Islet precursor cell (in vitro differentiated cells): ENCODE data around the gene MTFP1.
A peak's percentile ranks its signal among the peaks of the same experiment; 100 is the strongest.
"Not testable (repeated sequence)": the region's sequence is repeated elsewhere in the genome, so short reads cannot be mapped to it uniquely, and the experiment has no call there.

Source experiments
- DNase-seq: peaks from one replicate; pipeline ENCODE4 v3.0.0-alpha.2; 2018

Gene MTFP1

GRCh38 chr22:30426388-30427353 is 1.1 kb downstream of the MTFP1 start:
- peak; percentile 86 for DNase-seq

- DNase-seq = no peak
Measured at GRCh38 chr22:30427871-30428270, 2.3 kb downstream of the MTFP1 start.

DNA sequence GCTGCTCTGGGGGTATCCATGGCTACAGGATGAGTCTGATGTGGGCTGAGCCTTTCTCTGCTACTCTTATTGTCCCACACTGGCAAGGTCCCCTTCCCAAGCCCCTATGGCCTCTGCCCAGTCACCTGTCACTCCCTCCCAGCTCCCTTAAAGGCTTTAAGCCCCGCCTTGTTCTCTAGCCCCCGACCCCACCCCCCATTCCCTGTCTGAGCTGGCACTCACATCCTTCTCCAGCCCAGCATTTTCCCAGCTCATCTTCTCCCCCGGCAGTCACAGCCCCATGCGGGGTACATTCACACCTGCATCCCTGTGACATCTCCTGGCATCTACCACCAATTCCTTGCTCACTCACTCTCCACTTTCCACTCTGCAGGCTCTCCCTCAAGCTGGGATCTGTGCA is 4.3 kb downstream of the MTFP1 start:
- DNase-seq = no peak

DNA sequence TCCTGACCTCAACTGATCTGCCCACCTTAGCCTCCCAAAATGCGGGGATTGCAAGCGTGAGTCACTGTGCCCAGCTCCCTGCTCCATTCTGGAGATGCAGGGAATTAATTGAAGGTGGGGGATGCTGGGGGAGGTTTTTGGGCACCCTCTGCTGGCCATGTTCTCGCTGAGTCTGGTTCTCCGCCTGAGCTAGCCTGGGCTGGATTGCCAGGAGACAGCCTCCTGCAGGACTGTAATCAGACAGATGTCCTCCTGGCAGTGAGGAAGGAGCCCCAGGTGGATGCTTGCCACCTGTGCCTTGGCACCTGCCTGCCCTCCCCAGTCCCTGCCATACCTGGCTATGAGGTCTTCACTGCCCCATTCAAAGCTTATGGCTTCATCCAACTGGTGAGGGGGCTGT is 5.4 kb downstream of the MTFP1 start:
- no peak for DNase-seq

DNA sequence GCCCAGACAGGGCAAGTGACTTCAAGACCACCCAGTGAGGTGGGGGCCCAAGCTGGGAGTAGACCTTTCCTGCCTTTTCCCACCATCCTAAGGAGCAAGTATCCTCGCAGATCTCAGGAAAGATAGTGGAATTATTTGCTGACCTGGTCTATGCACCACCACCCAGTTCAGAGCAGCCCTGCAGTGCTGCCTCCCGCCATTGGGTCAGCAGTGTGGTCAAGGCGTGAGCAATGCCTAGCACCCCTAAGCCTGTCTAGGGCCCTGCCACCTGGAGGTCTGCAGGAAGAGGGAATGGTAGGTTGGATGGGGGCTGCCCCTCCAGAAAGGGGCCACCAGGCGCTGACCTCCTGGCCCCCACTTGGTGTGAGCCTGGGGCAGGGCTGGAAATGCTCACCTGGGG is 6.5 kb downstream of the MTFP1 start:
- DNase-seq = no peak

GRCh38 chr22:30432520-30432919 is 7.0 kb downstream of the MTFP1 start:
- no peak for DNase-seq

DNA sequence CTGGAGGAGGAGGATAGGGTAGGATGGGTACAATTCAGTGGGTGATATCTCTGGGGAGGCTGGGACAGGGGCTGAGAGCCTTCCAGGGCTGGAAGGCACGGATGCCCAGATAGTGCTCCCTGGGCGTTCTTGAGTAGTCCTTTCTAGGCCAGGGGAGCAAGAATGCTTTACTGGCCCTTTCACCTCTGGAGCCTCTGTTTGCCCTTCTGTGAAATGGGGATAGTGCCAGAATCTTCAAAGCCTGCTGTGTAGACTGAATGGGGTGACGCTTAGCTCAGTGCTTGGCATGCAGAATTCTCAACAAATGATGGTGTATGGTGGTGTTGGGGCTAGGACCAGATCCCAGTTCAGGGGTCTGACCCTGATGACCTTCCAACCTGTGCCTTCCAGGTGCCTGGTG is 7.7 kb downstream of the MTFP1 start:
- DNase-seq = no peak

DNA sequence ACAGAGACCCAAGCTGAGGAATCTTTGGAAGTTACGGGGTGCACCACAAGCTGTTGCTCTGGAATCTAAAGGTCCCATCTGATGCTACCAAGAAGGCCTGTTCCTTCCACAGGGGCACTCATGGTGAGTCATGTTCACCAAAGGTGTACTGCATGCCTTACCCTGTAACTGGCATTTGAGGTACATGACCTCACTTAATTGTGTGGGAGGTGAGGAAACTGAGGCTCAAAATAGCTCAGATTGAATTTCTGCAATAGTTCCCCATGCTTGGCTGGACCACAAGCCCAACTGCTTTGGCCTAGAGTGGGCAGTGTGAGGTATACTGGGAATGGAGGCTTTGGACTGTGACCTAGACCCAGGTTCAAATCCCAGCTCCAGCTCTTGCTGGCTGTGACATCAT is 8.2 kb downstream of the MTFP1 start:
- DNase-seq = no peak

- DNase-seq = no peak
Measured at GRCh38 chr22:30434843-30435242, 9.3 kb downstream of the MTFP1 start.

- no peak for DNase-seq
Measured at GRCh38 chr22:30435674-30436126, 10.1 kb downstream of the MTFP1 start.

GRCh38 chr22:30436196-30436595 is 10.6 kb downstream of the MTFP1 start:
- no peak for DNase-seq

- DNase-seq = no peak
Measured at GRCh38 chr22:30438559-30438958, 13.0 kb downstream of the MTFP1 start.

DNA sequence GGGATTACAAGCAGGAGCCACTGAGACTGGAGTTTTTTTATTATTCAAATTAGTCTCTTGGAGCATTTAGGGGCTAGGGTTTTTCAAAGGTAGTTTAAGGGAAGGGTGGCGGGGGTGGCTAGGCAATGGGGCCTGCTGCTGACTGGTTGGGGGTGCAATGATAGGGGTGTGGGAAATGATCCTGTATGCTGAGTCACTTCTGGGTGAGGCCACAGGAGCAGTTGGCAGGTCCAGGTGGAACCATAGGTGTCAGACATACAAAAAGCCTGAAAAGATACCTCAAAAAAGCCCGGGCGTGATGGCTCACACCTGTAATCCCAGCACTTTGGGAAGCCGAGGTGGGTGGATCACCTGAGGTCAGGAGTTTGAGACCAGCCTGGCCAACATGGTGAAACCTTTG is 13.7 kb downstream of the MTFP1 start:
- DNase-seq = no peak

GRCh38 chr22:30439836-30440235 is 14.3 kb downstream of the MTFP1 start:
- DNase-seq = no peak

DNA sequence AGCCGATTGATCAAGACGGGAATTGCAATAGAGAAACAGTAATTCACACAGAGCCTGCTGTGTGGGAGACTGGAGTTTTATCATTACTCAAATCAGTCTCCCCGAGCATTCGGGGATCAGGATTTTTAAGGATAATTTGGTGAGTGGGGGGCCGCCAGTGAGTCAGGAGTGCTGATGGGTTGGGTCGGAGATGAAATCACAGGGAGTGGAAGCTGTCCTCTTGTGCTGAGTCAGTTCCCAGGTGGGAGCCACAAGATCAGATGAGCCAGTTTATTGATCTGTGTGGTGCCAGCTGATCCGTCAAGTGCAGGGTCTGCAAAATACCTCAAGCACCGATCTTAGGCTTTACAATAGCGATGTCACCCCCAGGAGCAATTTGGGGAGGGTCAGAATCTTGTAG is 15.5 kb downstream of the MTFP1 start:
- DNase-seq = no peak

DNA sequence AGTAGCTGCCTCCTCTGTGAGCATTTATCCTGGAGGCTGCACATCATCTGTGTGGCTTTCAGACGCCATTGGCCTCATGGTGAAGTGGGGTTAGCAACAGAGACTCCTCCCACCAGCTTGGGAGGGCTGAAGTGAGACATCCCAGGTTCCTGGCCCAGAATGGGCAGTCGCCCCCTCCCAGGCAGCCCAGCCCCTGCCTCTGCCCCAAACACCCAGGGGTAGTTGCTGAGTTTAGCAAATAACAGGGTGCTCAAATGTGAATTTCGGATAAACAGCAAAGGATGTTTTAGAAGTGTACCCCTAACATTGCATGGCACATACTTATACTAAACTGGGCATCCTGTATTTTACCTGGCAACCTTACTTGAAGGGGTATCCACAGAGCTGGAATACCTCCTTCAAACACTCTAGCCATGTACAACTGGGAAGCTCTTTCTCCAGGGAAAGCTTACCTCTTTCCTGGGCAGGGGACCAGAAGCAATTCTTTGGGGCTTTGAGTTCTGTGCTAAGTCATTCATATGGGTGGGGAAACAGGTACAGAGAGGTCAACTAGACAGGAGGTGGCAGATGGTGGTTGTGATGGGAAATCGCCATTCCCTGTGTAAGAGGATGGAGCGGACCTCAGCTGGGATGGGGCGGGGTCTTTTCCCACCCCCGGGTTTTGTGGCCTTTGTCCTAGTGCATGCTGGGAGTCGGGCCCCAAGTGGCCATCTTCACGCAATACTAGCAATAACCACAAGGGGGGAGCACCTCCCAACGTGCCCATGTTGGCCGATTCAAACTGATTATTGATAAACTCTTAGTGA is 19.3 kb downstream of the MTFP1 start:
- DNase-seq = peak; percentile 80

GRCh38 chr22:30445438-30446145 is 20.0 kb downstream of the MTFP1 start:
- DNase-seq = no peak

GRCh38 chr22:30447656-30448055 is 22.1 kb downstream of the MTFP1 start:
- no peak for DNase-seq

- not testable (repeated sequence) for DNase-seq
Measured at GRCh38 chr22:30451488-30451887, 25.9 kb downstream of the MTFP1 start.

DNA sequence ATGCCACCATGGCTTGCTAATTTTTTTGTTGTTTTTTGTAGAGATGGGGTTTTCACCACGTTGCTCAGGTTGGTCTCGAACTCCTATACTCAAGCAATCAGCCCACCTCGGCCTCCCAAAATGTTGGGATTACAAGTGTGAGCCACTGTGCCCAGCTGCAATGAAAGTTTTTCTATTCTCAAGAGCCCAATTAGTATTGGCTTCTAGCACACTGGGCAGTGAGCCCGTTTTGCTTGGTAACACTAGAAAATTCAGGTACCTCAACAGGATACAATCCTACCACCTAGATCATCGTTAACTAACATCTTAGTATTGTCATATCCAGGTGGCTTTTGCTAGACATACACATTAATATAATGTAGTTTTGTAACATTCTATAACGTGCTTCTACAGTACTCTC is 27.3 kb downstream of the MTFP1 start:
- DNase-seq = no peak

DNA sequence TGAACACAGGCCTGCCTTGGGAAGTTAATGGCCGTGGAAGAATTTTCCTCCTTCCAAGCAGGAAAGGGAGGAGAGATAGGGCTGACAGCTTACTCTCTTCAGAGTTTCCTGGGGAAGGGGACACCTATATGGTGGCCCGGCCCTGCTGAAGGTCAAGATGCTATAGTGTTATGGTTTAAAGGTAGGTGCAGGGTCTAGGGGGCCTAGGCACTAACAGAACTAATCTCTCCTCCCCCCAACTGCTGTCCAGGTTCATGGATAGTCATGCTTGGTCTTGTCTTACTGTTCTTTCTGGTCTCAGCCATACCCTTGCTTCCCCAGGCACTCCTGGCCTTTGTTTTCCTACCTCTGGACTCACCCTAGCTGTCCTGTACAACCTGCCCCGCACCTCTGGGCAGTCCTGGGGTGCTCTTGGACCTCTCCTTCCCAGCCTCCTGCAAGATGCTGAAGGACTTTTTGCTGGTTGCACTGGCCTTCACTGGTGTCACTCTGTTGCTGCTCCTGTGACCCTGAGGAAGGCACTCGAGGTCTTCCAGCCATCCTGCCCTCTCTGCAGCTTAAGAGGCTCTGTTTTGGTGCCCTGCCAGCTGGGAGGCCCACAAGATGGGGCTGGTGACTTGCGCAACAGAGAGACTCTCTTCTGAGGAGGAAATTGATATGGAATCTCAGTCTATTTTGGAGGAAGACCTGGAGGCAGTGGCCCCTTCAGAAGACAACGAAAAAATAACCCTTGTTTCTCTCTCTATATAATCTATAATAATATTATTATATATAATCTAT is 28.4 kb downstream of the MTFP1 start:
- DNase-seq = no peak

DNA sequence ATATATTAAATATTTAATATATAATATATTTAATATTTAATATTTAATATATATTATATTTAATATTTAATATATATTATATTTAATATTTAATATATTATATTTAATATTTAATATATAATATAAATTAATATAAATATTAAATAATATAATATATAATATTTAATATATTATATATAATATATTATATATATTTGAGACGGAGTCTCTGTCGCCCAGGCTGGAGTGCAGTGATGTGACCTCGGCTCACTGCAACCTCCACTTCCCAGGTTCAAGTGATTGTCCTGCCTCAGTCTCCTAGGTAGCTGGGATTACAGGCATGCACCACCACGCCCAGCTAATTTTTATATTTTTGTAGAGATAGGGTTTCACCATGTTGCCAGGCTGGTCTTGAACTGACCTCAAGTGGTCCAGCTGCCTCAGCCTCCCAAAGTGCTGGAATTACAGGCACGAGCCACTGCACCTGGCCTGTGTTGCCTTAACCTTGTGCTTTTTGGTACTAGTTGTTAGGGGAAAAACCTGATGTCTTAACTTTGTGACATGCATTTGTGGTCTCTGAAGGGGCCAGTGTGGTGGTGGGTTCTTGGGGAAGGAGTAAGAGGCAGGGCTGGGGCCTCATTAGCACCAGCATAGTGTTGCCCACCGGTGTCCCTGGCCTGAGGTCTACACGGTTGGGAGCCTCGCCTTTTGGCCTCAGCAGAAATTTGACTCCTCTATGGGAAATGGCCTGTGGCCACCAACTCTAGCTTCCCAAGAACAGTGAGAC is 29.7 kb downstream of the MTFP1 start:
- DNase-seq = no peak
